ENCODE results near the gene KRT10. TPM values are rescaled to one million over a fixed set of nuclear protein-coding genes. Genes with fewer than 3 reads are reported as not detected.
"Not testable (repeated sequence)": the region's sequence is repeated elsewhere in the genome, so short reads cannot be mapped to it uniquely, and the experiment has no call there.

KRT10 gene
- total RNA-seq, 3 donors from 2014 or later: 48.7 to 50.0 (median 49.7) TPM

- H3K36me3 Mint-ChIP-seq (ENCODE audit: insufficient read depth): peaks cover 15% of the 10 kb centered on the region
- no peak overlapping the region for H3K4me3 Mint-ChIP-seq
- no peaks in the 10 kb centered on the region for H3K9me3 Mint-ChIP-seq
- H3K27me3 Mint-ChIP-seq (ENCODE audit: low read depth): peaks cover 14% of the 10 kb centered on the region
- peaks cover 17% of the 10 kb centered on the region for H3K4me1 Mint-ChIP-seq (ENCODE audit: low read depth)
- ATAC-seq: no peak
- DNase-seq: no peak
Observed at GRCh38 chr17:40824015-40824832, 1.8 kb upstream of the KRT10 start.

- Mint-ChIP-seq H3K9me3 (no peaks in the 10 kb centered on the region), H3K4me1 (ENCODE audit: low read depth) (peaks cover 23% of the 10 kb centered on the region), H3K4me3 (no peak overlapping the region), H3K27me3 (ENCODE audit: low read depth) (peaks cover 13% of the 10 kb centered on the region), H3K36me3 (ENCODE audit: insufficient read depth) (peaks cover 30% of the 10 kb centered on the region)
- ATAC-seq (no peak), DNase-seq (no peak)
Observed at GRCh38 chr17:40821536-40821935, 878 bp downstream of the KRT10 start.

- DNase-seq (no peak), ATAC-seq (no peak)
- Mint-ChIP-seq H3K27me3 (ENCODE audit: low read depth) (peaks cover 7% of the 10 kb centered on the region), H3K4me1 (ENCODE audit: low read depth) (peaks cover 23% of the 10 kb centered on the region), H3K4me3 (peak overlapping the region; percentile 78), H3K9me3 (no peaks in the 10 kb centered on the region), H3K36me3 (ENCODE audit: insufficient read depth) (peaks cover 31% of the 10 kb centered on the region)
Observed at GRCh38 chr17:40820228-40820838, 2.1 kb downstream of the KRT10 start.

- Mint-ChIP-seq H3K4me1 (ENCODE audit: low read depth) (peaks cover 23% of the 10 kb centered on the region), H3K9me3 (no peaks in the 10 kb centered on the region), H3K4me3 (peak overlapping the region; percentile 78), H3K36me3 (ENCODE audit: insufficient read depth) (peaks cover 28% of the 10 kb centered on the region), H3K27me3 (ENCODE audit: low read depth) (peaks cover 9% of the 10 kb centered on the region)
- DNase-seq (no peak), ATAC-seq (no peak)
Observed at GRCh38 chr17:40819528-40820125, 2.8 kb downstream of the KRT10 start.

GRCh38 chr17:40818733-40819527 lies 3.5 kb downstream of the KRT10 start:
- Mint-ChIP-seq H3K9me3 (no peaks in the 10 kb centered on the region), H3K27me3 (ENCODE audit: low read depth) (peaks cover 12% of the 10 kb centered on the region), H3K4me1 (ENCODE audit: low read depth) (peaks cover 23% of the 10 kb centered on the region), H3K36me3 (ENCODE audit: insufficient read depth) (peaks cover 25% of the 10 kb centered on the region), H3K4me3 (peak overlapping the region; percentile 87)
- ATAC-seq (peak; percentile 94), DNase-seq (peak; percentile 80)

GRCh38 chr17:40818343-40818732 lies 4.1 kb downstream of the KRT10 start:
- ATAC-seq: no peak
- peaks cover 25% of the 10 kb centered on the region for H3K36me3 Mint-ChIP-seq (ENCODE audit: insufficient read depth)
- peak overlapping the region; percentile 87 for H3K4me3 Mint-ChIP-seq
- H3K9me3 Mint-ChIP-seq: no peaks in the 10 kb centered on the region
- peaks cover 23% of the 10 kb centered on the region for H3K4me1 Mint-ChIP-seq (ENCODE audit: low read depth)
- peaks cover 12% of the 10 kb centered on the region for H3K27me3 Mint-ChIP-seq (ENCODE audit: low read depth)
- DNase-seq: no peak

- no peak for ATAC-seq
- peaks cover 22% of the 10 kb centered on the region for H3K36me3 Mint-ChIP-seq (ENCODE audit: insufficient read depth)
- H3K4me1 Mint-ChIP-seq (ENCODE audit: low read depth): peaks cover 23% of the 10 kb centered on the region
Observed at GRCh38 chr17:40817103-40817682, 5.2 kb downstream of the KRT10 start.

GRCh38 chr17:40816569-40816968 lies 5.8 kb downstream of the KRT10 start:
- Mint-ChIP-seq H3K9me3 (no peaks in the 10 kb centered on the region), H3K4me1 (ENCODE audit: low read depth) (peaks cover 23% of the 10 kb centered on the region), H3K4me3 (peak overlapping the region; percentile 65), H3K36me3 (ENCODE audit: insufficient read depth) (peaks cover 21% of the 10 kb centered on the region), H3K27me3 (ENCODE audit: low read depth) (peaks cover 27% of the 10 kb centered on the region)
- no peak for ATAC-seq
- no peak for DNase-seq

More at GRCh38 chr17:40817103-40817682, 5.2 kb downstream of the KRT10 start:
- DNase-seq: no peak
- H3K27me3 Mint-ChIP-seq (ENCODE audit: low read depth): peaks cover 21% of the 10 kb centered on the region
- H3K9me3 Mint-ChIP-seq: no peaks in the 10 kb centered on the region
- H3K4me3 Mint-ChIP-seq: peak overlapping the region; percentile 65

GRCh38 chr17:40815381-40815780 lies 7.0 kb downstream of the KRT10 start:
- DNase-seq: no peak
- H3K9me3 Mint-ChIP-seq: no peaks in the 10 kb centered on the region
- H3K27me3 Mint-ChIP-seq (ENCODE audit: low read depth): peaks cover 35% of the 10 kb centered on the region
- no peak for ATAC-seq
- peaks cover 22% of the 10 kb centered on the region for H3K4me1 Mint-ChIP-seq (ENCODE audit: low read depth)
- no peak overlapping the region for H3K4me3 Mint-ChIP-seq
- peaks cover 21% of the 10 kb centered on the region for H3K36me3 Mint-ChIP-seq (ENCODE audit: insufficient read depth)

GRCh38 chr17:40814657-40815056 lies 7.8 kb downstream of the KRT10 start:
- DNase-seq, H3K4me3 Mint-ChIP-seq, ATAC-seq, H3K9me3 Mint-ChIP-seq: not testable (repeated sequence)
- peaks cover 43% of the 10 kb centered on the region for H3K27me3 Mint-ChIP-seq (ENCODE audit: low read depth)
- H3K36me3 Mint-ChIP-seq (ENCODE audit: insufficient read depth): peaks cover 21% of the 10 kb centered on the region
- H3K4me1 Mint-ChIP-seq (ENCODE audit: low read depth): peaks cover 14% of the 10 kb centered on the region

GRCh38 chr17:40813804-40814203 lies 8.6 kb downstream of the KRT10 start:
- peaks cover 48% of the 10 kb centered on the region for H3K27me3 Mint-ChIP-seq (ENCODE audit: low read depth)
- no peak overlapping the region for H3K4me3 Mint-ChIP-seq
- no peak for DNase-seq
- H3K4me1 Mint-ChIP-seq (ENCODE audit: low read depth): peaks cover 11% of the 10 kb centered on the region
- ATAC-seq: no peak
- H3K36me3 Mint-ChIP-seq (ENCODE audit: insufficient read depth): peaks cover 21% of the 10 kb centered on the region
- no peaks in the 10 kb centered on the region for H3K9me3 Mint-ChIP-seq

- H3K9me3 Mint-ChIP-seq: no peaks in the 10 kb centered on the region
- ATAC-seq (no peak), DNase-seq (no peak)
- H3K4me1 Mint-ChIP-seq (ENCODE audit: low read depth): peaks cover 3% of the 10 kb centered on the region
- H3K4me3 Mint-ChIP-seq: no peak overlapping the region
- peaks cover 55% of the 10 kb centered on the region for H3K27me3 Mint-ChIP-seq (ENCODE audit: low read depth)
- H3K36me3 Mint-ChIP-seq (ENCODE audit: insufficient read depth): peaks cover 11% of the 10 kb centered on the region
Observed at GRCh38 chr17:40812639-40813038, 9.8 kb downstream of the KRT10 start.

GRCh38 chr17:40810494-40810893 lies 11.9 kb downstream of the KRT10 start:
- H3K4me1 Mint-ChIP-seq (ENCODE audit: low read depth): no peaks in the 10 kb centered on the region
- DNase-seq: no peak
- H3K9me3 Mint-ChIP-seq: no peaks in the 10 kb centered on the region
- H3K4me3 Mint-ChIP-seq: no peak overlapping the region
- ATAC-seq: no peak
- no peaks in the 10 kb centered on the region for H3K36me3 Mint-ChIP-seq (ENCODE audit: insufficient read depth)
- H3K27me3 Mint-ChIP-seq (ENCODE audit: low read depth): peaks cover 72% of the 10 kb centered on the region
